Hepatocyte (in vitro differentiated cells): ENCODE measurements around the gene ABLIM1. TPM values are rescaled to one million over a fixed set of nuclear protein-coding genes. Genes with fewer than 3 reads are reported as not detected.
A peak's percentile ranks its signal among the peaks of the same experiment; 100 is the strongest.

Experiments used
- DNase-seq: peaks from one replicate; pipeline ENCODE4 v3.0.0-alpha.2; 2016; ENCODE audit warnings: low spot score
- H2AFZ ChIP-seq: fragments of 200-600 bp; sonication (generic); 2 replicates; pipeline ENCODE4 v1.6.0; 2016; ENCODE audit warnings: antibody characterized with exemption, mild to moderate bottlenecking
- H3K27ac ChIP-seq: fragments of 200-600 bp; sonication (generic); 2 replicates; pipeline ENCODE4 v1.5.1; 2016; ENCODE audit warnings: mild to moderate bottlenecking
- H3K27me3 ChIP-seq: fragments of 200-600 bp; sonication (generic); 2 replicates; pipeline ENCODE4 v1.6.1; 2016
- H3K36me3 ChIP-seq: fragments of 200-600 bp; sonication (generic); replicated peaks from 2 replicates; pipeline ENCODE4 v1.5.1; 2016; ENCODE audit warnings: low read depth; ENCODE audit not compliant: insufficient read depth
- H3K4me1 ChIP-seq: fragments of 200-600 bp; sonication (generic); 2 replicates; pipeline ENCODE4 v1.5.1; 2016; ENCODE audit warnings: mild to moderate bottlenecking, moderate library complexity; ENCODE audit not compliant: insufficient read depth
- H3K4me2 ChIP-seq: fragments of 200-600 bp; sonication (generic); 2 replicates; pipeline ENCODE4 v1.6.0; 2016
- H3K4me3 ChIP-seq: fragments of 200-600 bp; sonication (generic); 2 replicates; pipeline ENCODE4 v1.5.1; 2016; ENCODE audit warnings: mild to moderate bottlenecking
- H3K79me2 ChIP-seq: fragments of 200-600 bp; sonication (generic); 2 replicates; pipeline ENCODE4 v1.6.0; 2017; ENCODE audit warnings: mild to moderate bottlenecking
- H3K9me2 ChIP-seq: fragments of 200-600 bp; sonication (generic); replicated peaks from 2 replicates; pipeline ENCODE4 v1.6.0; 2017; ENCODE audit warnings: mild to moderate bottlenecking; ENCODE audit not compliant: insufficient read depth
- H3K9me3 ChIP-seq: fragments of 200-600 bp; sonication (generic); 2 replicates; pipeline ENCODE4 v1.5.1; 2016; ENCODE audit warnings: low read depth, mild to moderate bottlenecking
- H4K20me1 ChIP-seq: fragments of 200-600 bp; sonication (generic); 2 replicates; pipeline ENCODE4 v1.6.0; 2016; ENCODE audit warnings: mild to moderate bottlenecking; ENCODE audit not compliant: insufficient read depth, poor library complexity, severe bottlenecking
- CTCF ChIP-seq: fragments of 200-600 bp; sonication (generic); IDR thresholded peaks from 2 replicates; pipeline ENCODE4 v1.5.1; 2016; ENCODE audit warnings: antibody characterized with exemption, mild to moderate bottlenecking; ENCODE audit not compliant: poor library complexity
- EZH2 ChIP-seq: fragments of 200-600 bp; sonication (generic); IDR thresholded peaks from 2 replicates; pipeline ENCODE4 v1.6.1; 2016; ENCODE audit warnings: antibody characterized with exemption, mild to moderate bottlenecking, borderline replicate concordance
- EZH2phosphoT487 ChIP-seq: fragments of 200-600 bp; sonication (generic); IDR thresholded peaks from one replicate; pipeline ENCODE4 v1.6.1; 2018; ENCODE audit warnings: antibody characterized with exemption, mild to moderate bottlenecking, low read depth, moderate library complexity; ENCODE audit not compliant: unreplicated experiment, severe bottlenecking
- WGBS: methylation state at CpG from one replicate; pipeline ENCODE4 v1.1.6; 2016; ENCODE audit warnings: low lambda C conversion rate; ENCODE audit errors: missing lambda C conversion rate; 5-methylcytosine and 5-hydroxymethylcytosine counted together
- polyA plus RNA-seq: library from polyadenylated mRNA; unstranded; fragments of >200 nt; fragmentation: Nextera tagmentation; extraction: Ambion mirVana; gene quantifications from 2 replicates; pipeline ENCODE4 v1.2.1, GENCODE V29; 2016
- total RNA-seq: library from RNA; depleted of rRNA; stranded (reverse); fragments of >200 nt; gene quantifications from 2 replicates; pipeline ENCODE4 v1.2.3, GENCODE V29; 2014

The ABLIM1 gene
- total and polyA plus RNA-seq, 2 experiments from 2014 or later: 20.8 to 31.6 TPM

- no peak overlapping the region for H2AFZ ChIP-seq
- H3K4me1 ChIP-seq: peaks cover 56% of the 10 kb centered on the region
- DNase-seq: no peak
- H3K27me3 ChIP-seq: no peaks in the 10 kb centered on the region
- peaks cover 47% of the 10 kb centered on the region for H3K79me2 ChIP-seq
- H3K4me2 ChIP-seq: peak overlapping the region; percentile 74
- TF ChIP-seq CTCF (no peak), EZH2phosphoT487 (no peak), EZH2 (no peak)
- no peaks in the 10 kb centered on the region for H3K36me3 ChIP-seq
- H4K20me1 ChIP-seq: no peaks in the 10 kb centered on the region
- H3K9me2 ChIP-seq: no peaks in the 10 kb centered on the region
- no peaks in the 10 kb centered on the region for H3K9me3 ChIP-seq
- H3K27ac ChIP-seq: no peak overlapping the region
- 85% methylated on average over 3 of the region's 3 CpGs for WGBS
- no peak overlapping the region for H3K4me3 ChIP-seq
Observed at GRCh38 chr10:114523876-114524275, 134.2 kb downstream of the ABLIM1 start.

DNA sequence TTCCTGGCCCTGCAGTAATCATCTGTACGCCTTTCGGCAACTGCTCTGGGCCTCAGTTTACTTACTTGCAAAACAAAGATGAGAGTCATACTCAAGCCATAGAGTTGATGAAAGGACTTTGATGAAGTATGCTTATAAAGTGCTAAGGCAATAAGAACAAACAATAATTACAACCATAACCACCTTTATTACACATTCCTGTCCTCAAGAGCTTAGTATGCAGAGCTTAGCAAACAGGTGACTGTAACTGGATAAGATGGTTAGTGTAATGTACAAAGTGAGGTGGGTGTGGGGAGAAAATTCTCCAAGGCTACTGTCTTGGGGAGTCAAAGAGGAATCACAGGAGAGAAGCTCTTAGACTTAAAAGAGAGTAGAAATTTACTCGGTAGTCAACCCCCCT is 136.8 kb downstream of the ABLIM1 start:
- Histone ChIP-seq H3K9me2 (no peaks in the 10 kb centered on the region), H3K27ac (peak overlapping the region; percentile 94), H3K27me3 (no peaks in the 10 kb centered on the region), H3K79me2 (peaks cover 65% of the 10 kb centered on the region), H3K9me3 (no peaks in the 10 kb centered on the region), H3K4me2 (no peak overlapping the region), H3K36me3 (no peaks in the 10 kb centered on the region), H2AFZ (no peak overlapping the region), H3K4me3 (no peak overlapping the region), H3K4me1 (peaks cover 55% of the 10 kb centered on the region), H4K20me1 (no peaks in the 10 kb centered on the region)
- 83% methylated on average over 3 of the region's 3 CpGs for WGBS
- no peak for DNase-seq
- TF ChIP-seq CTCF: no peak
- no peak for TF ChIP-seq EZH2
- no peak for TF ChIP-seq EZH2phosphoT487

DNA sequence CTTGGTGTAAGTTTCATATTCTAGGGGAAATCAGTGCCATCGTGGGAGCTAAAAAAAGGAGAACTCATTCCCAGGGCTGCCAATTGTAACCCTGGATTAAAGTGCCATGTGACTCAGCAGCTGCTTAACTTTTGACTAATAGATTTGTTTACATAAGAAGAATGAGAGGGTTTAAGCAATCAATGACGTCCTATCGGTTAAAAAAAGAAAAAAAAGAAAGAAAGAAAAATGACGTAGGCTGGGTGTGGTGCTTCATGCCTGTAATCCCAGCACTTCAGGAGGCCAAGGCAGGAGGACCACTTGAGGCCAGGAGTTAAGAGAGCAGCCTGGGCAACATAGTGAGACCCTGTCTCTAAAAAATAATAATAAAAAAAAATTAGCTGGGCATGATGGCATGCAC is 137.6 kb downstream of the ABLIM1 start:
- Histone ChIP-seq H3K4me3 (no peak overlapping the region), H3K9me2 (no peaks in the 10 kb centered on the region), H3K36me3 (no peaks in the 10 kb centered on the region), H3K4me1 (peaks cover 47% of the 10 kb centered on the region), H2AFZ (no peak overlapping the region), H3K27me3 (no peaks in the 10 kb centered on the region), H3K9me3 (no peaks in the 10 kb centered on the region), H4K20me1 (no peaks in the 10 kb centered on the region), H3K4me2 (peak overlapping the region; percentile 28), H3K79me2 (peaks cover 73% of the 10 kb centered on the region), H3K27ac (peak overlapping the region; percentile 94)
- peak; percentile 53 for DNase-seq
- WGBS: 45% methylated on average over 4 of the region's 4 CpGs
- TF ChIP-seq EZH2 (no peak), EZH2phosphoT487 (no peak), CTCF (no peak)

GRCh38 chr10:114519756-114520293 is 138.2 kb downstream of the ABLIM1 start:
- TF ChIP-seq CTCF (no peak), EZH2phosphoT487 (no peak), EZH2 (no peak)
- 82% methylated on average over 2 of the region's 2 CpGs for WGBS
- Histone ChIP-seq H3K4me3 (no peak overlapping the region), H2AFZ (no peak overlapping the region), H3K9me2 (no peaks in the 10 kb centered on the region), H3K27ac (peak overlapping the region; percentile 94), H3K36me3 (no peaks in the 10 kb centered on the region), H3K9me3 (no peaks in the 10 kb centered on the region), H3K4me1 (peaks cover 42% of the 10 kb centered on the region), H4K20me1 (no peaks in the 10 kb centered on the region), H3K27me3 (no peaks in the 10 kb centered on the region), H3K4me2 (peak overlapping the region; percentile 28), H3K79me2 (peaks cover 76% of the 10 kb centered on the region)
- DNase-seq: no peak
